ENCODE data around the gene PDZK1IP1.

PDZK1IP1 gene

DNA sequence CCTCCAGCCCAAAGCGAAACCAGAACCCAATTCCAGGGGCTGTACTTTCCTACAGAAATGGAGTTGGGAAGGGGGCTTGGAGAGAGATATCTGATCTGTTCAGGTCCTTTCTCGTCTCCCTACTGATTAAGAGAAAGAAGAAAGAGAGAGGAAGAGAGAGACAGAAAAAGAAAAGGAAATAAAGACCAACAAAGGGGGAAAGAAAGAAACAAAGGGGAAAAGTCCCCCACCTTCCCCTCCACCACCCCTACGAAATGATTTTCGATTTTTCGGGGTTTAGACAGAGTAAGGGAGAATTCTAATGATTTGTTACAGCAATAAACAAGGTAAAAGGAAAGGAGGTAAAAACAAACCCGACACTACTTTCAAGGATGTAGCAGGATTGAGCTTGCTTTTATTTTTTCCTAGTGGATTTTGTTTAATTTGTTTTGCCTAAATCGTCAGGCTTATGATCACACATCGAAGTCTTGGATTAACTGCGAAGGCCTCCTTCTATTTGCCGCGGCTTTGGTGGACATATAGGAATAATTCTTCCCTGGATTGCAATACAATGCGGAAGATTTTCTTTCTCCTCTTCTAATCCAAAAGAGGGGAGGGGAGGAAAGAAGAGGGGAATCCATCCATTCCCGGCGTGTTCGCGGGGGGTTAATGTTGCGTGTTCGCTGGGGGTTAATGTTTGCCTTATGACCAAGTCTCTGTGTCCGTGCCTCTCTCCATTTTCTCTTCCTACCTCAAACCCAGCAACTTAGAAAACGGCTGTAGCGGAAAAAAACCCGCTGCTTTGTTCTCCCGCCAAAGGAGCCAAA, 40.3 kb upstream of the PDZK1IP1 start:
- TF ChIP-seq FOXP2 (optimal IDR thresholded peaks at IDR 0.05; ENCODE audit: borderline replicate concordance, extremely low read depth, extremely low read length, insufficient read depth) (no peak), SIN3A (IDR thresholded peaks at IDR 0.05; ENCODE audit: borderline replicate concordance, insufficient read depth, low read length) (no peak), TAF1 (IDR thresholded peaks at IDR 0.05; ENCODE audit: borderline replicate concordance, insufficient read depth, low read length) (no peak), POLR2AphosphoS5 (IDR thresholded peaks at IDR 0.05; ENCODE audit: low read depth, low read length) (no peak)
- TF ChIP-seq, protein P1, sequence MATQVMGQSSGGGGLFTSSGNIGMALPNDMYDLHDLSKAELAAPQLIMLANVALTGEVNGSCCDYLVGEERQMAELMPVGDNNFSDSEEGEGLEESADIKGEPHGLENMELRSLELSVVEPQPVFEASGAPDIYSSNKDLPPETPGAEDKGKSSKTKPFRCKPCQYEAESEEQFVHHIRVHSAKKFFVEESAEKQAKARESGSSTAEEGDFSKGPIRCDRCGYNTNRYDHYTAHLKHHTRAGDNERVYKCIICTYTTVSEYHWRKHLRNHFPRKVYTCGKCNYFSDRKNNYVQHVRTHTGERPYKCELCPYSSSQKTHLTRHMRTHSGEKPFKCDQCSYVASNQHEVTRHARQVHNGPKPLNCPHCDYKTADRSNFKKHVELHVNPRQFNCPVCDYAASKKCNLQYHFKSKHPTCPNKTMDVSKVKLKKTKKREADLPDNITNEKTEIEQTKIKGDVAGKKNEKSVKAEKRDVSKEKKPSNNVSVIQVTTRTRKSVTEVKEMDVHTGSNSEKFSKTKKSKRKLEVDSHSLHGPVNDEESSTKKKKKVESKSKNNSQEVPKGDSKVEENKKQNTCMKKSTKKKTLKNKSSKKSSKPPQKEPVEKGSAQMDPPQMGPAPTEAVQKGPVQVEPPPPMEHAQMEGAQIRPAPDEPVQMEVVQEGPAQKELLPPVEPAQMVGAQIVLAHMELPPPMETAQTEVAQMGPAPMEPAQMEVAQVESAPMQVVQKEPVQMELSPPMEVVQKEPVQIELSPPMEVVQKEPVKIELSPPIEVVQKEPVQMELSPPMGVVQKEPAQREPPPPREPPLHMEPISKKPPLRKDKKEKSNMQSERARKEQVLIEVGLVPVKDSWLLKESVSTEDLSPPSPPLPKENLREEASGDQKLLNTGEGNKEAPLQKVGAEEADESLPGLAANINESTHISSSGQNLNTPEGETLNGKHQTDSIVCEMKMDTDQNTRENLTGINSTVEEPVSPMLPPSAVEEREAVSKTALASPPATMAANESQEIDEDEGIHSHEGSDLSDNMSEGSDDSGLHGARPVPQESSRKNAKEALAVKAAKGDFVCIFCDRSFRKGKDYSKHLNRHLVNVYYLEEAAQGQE (IDR thresholded peaks at IDR 0.05; ENCODE audit: insufficient read depth in 1 of 2, low read depth in 2 of 2, low read length in 2 of 2), result no peak

DNA sequence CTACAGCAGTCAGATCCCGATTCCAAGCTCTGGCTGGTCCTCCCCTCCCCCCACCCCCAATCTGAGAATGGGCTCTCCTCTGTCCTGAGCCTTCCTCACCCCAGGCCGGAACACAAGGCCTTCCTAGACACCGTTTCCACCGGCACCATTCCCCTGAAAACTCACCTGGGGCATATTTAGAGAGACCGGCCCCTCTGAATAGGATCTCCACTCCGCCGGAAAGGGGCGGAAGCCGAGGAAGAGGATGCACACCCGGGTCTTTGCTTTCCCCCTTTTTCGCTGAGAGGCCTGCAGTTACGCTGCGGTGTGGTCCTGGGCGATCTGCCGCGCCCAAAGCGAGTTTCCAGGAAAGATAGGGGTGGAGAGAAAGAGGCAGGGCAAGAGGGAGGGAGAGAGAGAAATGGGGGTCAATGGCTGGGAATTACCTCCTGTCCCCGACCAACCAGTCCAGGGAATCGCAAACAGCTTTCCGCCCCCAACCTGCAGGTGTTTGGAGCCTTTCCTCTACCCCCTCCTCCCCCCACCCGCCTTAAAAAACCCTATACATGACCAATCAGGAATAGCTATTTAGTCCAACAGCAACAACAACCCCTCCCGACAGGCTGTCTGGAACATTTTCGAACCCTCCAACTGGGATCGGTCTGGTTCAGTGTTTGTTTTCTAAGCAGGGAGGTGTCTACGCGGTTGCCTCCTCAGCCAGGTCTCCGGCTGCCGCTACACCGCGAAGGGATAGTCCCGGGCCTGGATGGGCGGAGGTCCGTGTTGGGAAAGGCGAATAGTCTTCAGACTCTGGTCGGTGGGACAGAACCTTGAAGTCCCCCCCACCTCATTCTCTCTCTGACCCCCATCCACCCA, 39.4 kb upstream of the PDZK1IP1 start:
- TF ChIP-seq, protein P1 (IDR thresholded peaks at IDR 0.05; ENCODE audit: insufficient read depth in 1 of 2, low read depth in 2 of 2, low read length in 2 of 2), result no peak
- TF ChIP-seq TAF1 (IDR thresholded peaks at IDR 0.05; ENCODE audit: borderline replicate concordance, insufficient read depth, low read length), result no peak
- TF ChIP-seq SIN3A (IDR thresholded peaks at IDR 0.05; ENCODE audit: borderline replicate concordance, insufficient read depth, low read length), result no peak
- TF ChIP-seq FOXP2 (optimal IDR thresholded peaks at IDR 0.05; ENCODE audit: borderline replicate concordance, extremely low read depth, extremely low read length, insufficient read depth), result no peak
- TF ChIP-seq POLR2AphosphoS5 (IDR thresholded peaks at IDR 0.05; ENCODE audit: low read depth, low read length), result no peak

DNA sequence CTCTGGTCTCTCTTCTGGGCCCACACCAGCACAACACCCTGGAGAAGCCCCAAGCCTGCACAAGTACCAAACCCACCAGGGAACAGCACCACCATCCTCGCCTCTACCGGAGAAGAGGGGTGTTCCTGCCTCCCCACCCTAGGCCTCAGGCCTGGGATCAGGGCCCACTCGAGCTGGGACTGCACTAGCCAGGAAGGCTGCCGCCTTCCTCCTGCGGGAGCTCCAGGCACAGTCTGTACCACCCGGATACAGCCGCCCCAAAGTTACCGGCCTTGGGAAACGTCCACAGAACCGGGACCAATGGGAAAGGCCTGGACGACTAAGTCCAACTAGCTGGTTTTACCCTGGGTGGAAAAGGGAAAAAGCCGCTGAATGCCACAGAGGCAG, 38.8 kb upstream of the PDZK1IP1 start:
- TF ChIP-seq SIN3A (IDR thresholded peaks at IDR 0.05; ENCODE audit: borderline replicate concordance, insufficient read depth, low read length), result no peak
- no peak for TF ChIP-seq TAF1 (IDR thresholded peaks at IDR 0.05; ENCODE audit: borderline replicate concordance, insufficient read depth, low read length)
- no peak for TF ChIP-seq FOXP2 (optimal IDR thresholded peaks at IDR 0.05; ENCODE audit: borderline replicate concordance, extremely low read depth, extremely low read length, insufficient read depth)
- TF ChIP-seq, protein P1 (IDR thresholded peaks at IDR 0.05; ENCODE audit: insufficient read depth in 1 of 2, low read depth in 2 of 2, low read length in 2 of 2), result no peak
- TF ChIP-seq POLR2AphosphoS5 (IDR thresholded peaks at IDR 0.05; ENCODE audit: low read depth, low read length), result no peak

DNA sequence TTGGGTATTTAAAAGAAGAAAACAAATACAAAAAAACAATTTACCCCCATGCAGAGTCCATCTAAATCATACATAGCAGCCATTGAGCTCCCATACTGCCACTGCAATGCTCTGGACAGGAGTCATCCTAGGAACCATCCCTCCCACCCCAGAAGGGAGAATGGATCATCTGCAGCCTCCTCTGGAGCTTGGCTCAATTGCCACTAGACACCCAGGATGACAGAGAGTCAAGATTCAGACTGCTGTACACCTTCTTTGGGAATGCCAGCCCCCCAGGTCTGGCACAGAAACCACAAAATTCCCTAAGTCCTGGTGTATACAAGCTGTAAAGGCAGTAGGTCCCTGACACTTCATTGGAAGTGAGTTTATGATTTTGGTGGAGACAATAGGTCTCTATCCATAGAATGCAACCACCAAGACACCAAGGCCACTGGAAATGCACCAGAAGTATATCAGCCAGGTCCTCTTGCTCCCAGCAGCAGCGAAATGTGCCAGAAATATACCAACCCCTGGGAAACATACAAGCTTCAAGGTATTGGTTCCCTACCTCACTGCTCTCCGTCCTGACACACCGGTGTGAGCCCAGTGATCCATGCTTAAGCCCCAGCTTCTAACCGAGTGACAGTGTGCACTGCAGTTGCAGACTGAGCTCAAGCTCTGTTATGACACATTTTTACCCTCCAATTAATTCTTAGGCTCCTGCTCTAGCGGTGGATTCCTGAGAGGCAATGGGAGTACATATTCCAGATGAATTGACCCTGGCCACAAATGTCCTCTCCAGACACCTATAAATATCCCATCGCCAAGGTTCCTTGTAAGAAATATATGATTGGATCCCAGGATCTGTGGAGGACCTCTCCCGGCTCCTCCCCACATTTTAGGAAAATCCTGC, 37.8 kb upstream of the PDZK1IP1 start:
- TF ChIP-seq TAF1 (IDR thresholded peaks at IDR 0.05; ENCODE audit: borderline replicate concordance, insufficient read depth, low read length) (no peak), SIN3A (IDR thresholded peaks at IDR 0.05; ENCODE audit: borderline replicate concordance, insufficient read depth, low read length) (no peak), POLR2AphosphoS5 (IDR thresholded peaks at IDR 0.05; ENCODE audit: low read depth, low read length) (no peak), FOXP2 (optimal IDR thresholded peaks at IDR 0.05; ENCODE audit: borderline replicate concordance, extremely low read depth, extremely low read length, insufficient read depth) (no peak)
- TF ChIP-seq, protein P1 (IDR thresholded peaks at IDR 0.05; ENCODE audit: insufficient read depth in 1 of 2, low read depth in 2 of 2, low read length in 2 of 2), result no peak

Measured in PFSK-1 (cell line).